H9 (cell line): Measurements from ENCODE around the gene KBTBD13. TPM values are rescaled to one million over a fixed set of nuclear protein-coding genes. Genes with fewer than 3 reads are reported as not detected.

Experiments used
- DNase-seq: peaks from one replicate; pipeline ENCODE4 v3.0.0-alpha.2; 2017
- H2AFZ ChIP-seq: one replicate; pipeline ENCODE4 v1.6.1; 2013; ENCODE audit warnings: mild to moderate bottlenecking, low read length, control low read depth, moderate library complexity
- H2AK5ac ChIP-seq: 2 replicates; pipeline ENCODE4 v1.6.1; 2013; ENCODE audit warnings: low read length, control low read depth, mixed read lengths; ENCODE audit not compliant: insufficient read length
- H2BK120ac ChIP-seq: one replicate; pipeline ENCODE4 v1.6.1; 2013; ENCODE audit warnings: low read depth, mild to moderate bottlenecking, low read length, control low read depth, inconsistent platforms; ENCODE audit not compliant: poor library complexity, severe bottlenecking
- H2BK12ac ChIP-seq: 2 replicates; pipeline ENCODE4 v1.6.1; 2013; ENCODE audit warnings: low read length, control low read depth, mixed read lengths, low read depth; ENCODE audit not compliant: insufficient read length
- H2BK15ac ChIP-seq: 2 replicates; pipeline ENCODE4 v1.6.1; 2013; ENCODE audit warnings: low read depth, low read length, control low read depth
- H2BK20ac ChIP-seq: one replicate; pipeline ENCODE4 v1.6.1; 2013; ENCODE audit warnings: low read depth, mild to moderate bottlenecking, low read length, control low read depth, inconsistent platforms; ENCODE audit not compliant: poor library complexity, severe bottlenecking
- H2BK5ac ChIP-seq: 2 replicates; pipeline ENCODE4 v1.6.1; 2013; ENCODE audit warnings: low read length, control low read depth, mixed read lengths; ENCODE audit not compliant: insufficient read length
- H3K14ac ChIP-seq: 2 replicates; pipeline ENCODE4 v1.6.1; 2013; ENCODE audit warnings: low read length, control low read depth; ENCODE audit not compliant: insufficient read depth
- H3K18ac ChIP-seq: 2 replicates; pipeline ENCODE4 v1.6.1; 2013; ENCODE audit warnings: low read depth, mild to moderate bottlenecking, mixed read lengths, low read length, control low read depth; ENCODE audit not compliant: insufficient read length
- H3K23ac ChIP-seq: 2 replicates; pipeline ENCODE4 v1.6.1; 2013; ENCODE audit warnings: low read length, control low read depth, mixed read lengths, low read depth; ENCODE audit not compliant: insufficient read length
- H3K23me2 ChIP-seq: 2 replicates; pipeline ENCODE4 v1.6.1; 2013; ENCODE audit warnings: low read depth, mild to moderate bottlenecking, mixed read lengths, low read length, control low read depth; ENCODE audit not compliant: insufficient read length, poor library complexity, severe bottlenecking
- H3K27ac ChIP-seq: 2 replicates; pipeline ENCODE4 v1.5.1; 2013; ENCODE audit warnings: low read length, control low read depth, mixed read lengths, low read depth; ENCODE audit not compliant: insufficient read length
- H3K27me3 ChIP-seq: 2 replicates; pipeline ENCODE4 v1.6.1; 2013; ENCODE audit warnings: low read length, control low read depth, inconsistent platforms; ENCODE audit not compliant: insufficient read depth
- H3K4ac ChIP-seq: 2 replicates; pipeline ENCODE4 v1.6.1; 2013; ENCODE audit warnings: low read depth, mild to moderate bottlenecking, control low read depth, inconsistent platforms, low read length, moderate library complexity
- H3K4me1 ChIP-seq: 2 replicates; pipeline ENCODE4 v1.6.1; 2013; ENCODE audit warnings: low read length, control low read depth, inconsistent platforms; ENCODE audit not compliant: insufficient read depth
- H3K4me2 ChIP-seq: 2 replicates; pipeline ENCODE4 v1.6.1; 2013; ENCODE audit warnings: low read length, control low read depth, mixed read lengths; ENCODE audit not compliant: insufficient read length, insufficient read depth
- H3K56ac ChIP-seq: 2 replicates; pipeline ENCODE4 v1.6.1; 2013; ENCODE audit warnings: low read depth, mild to moderate bottlenecking, mixed read lengths, low read length, control low read depth; ENCODE audit not compliant: insufficient read length
- H3K79me1 ChIP-seq: 2 replicates; pipeline ENCODE4 v1.6.1; 2013; ENCODE audit warnings: low read depth, mild to moderate bottlenecking, moderate library complexity, low read length, control low read depth, inconsistent platforms; ENCODE audit not compliant: insufficient read depth, poor library complexity, severe bottlenecking
- H3K79me2 ChIP-seq: 2 replicates; pipeline ENCODE4 v1.6.1; 2013; ENCODE audit warnings: low read length, control low read depth, inconsistent platforms; ENCODE audit not compliant: insufficient read depth
- H3K9ac ChIP-seq: 2 replicates; pipeline ENCODE4 v1.6.1; 2013; ENCODE audit warnings: low read length, control low read depth, mixed read lengths; ENCODE audit not compliant: insufficient read length; ENCODE audit errors: extremely low read depth
- H3K9me3 ChIP-seq: one replicate; pipeline ENCODE4 v1.6.1; 2013; ENCODE audit warnings: low read depth, low read length, inconsistent platforms; ENCODE audit not compliant: control insufficient read depth
- H3T11ph ChIP-seq: one replicate; pipeline ENCODE4 v1.6.1; 2013; ENCODE audit warnings: mild to moderate bottlenecking, low read length, control low read depth, inconsistent platforms
- H4K20me1 ChIP-seq: one replicate; pipeline ENCODE4 v1.6.1; 2013; ENCODE audit not compliant: control insufficient read depth, insufficient read length, insufficient read depth
- H4K5ac ChIP-seq: 2 replicates; pipeline ENCODE4 v1.6.1; 2013; ENCODE audit warnings: low read depth, mild to moderate bottlenecking, mixed read lengths, low read length, control low read depth; ENCODE audit not compliant: insufficient read length
- H4K8ac ChIP-seq: replicated peaks from 2 replicates; pipeline ENCODE4 v1.6.1; 2013; ENCODE audit warnings: low read length, control low read depth, mixed read lengths, low read depth; ENCODE audit not compliant: insufficient read length
- H4K91ac ChIP-seq: 2 replicates; pipeline ENCODE4 v1.6.1; 2013; ENCODE audit warnings: low read depth, mild to moderate bottlenecking, moderate library complexity, mixed read lengths, low read length, control low read depth; ENCODE audit not compliant: insufficient read length
- H3K27ac Mint-ChIP-seq, 3 experiments: 2 replicates in 2 of 3; 3 replicates in 1 of 3; pipeline ENCODE4 v1.8.0; 2020 to 2021; ENCODE audit warnings: mixed read lengths in 3 of 3, mild to moderate bottlenecking in 1 of 3, moderate library complexity in 1 of 3
- H3K27me3 Mint-ChIP-seq: 2 replicates; pipeline ENCODE4 v1.8.0; 2021; ENCODE audit warnings: low read depth, mild to moderate bottlenecking, moderate library complexity, mixed read lengths
- H3K36me3 Mint-ChIP-seq, 3 experiments: 2 replicates in 2 of 3; 3 replicates in 1 of 3; pipeline ENCODE4 v1.8.0; 2020 to 2021; ENCODE audit warnings: low read depth in 3 of 3, mixed read lengths in 3 of 3; ENCODE audit not compliant: insufficient read depth in 1 of 3
- H3K4me1 Mint-ChIP-seq, 2 experiments: 2 replicates each; pipeline ENCODE4 v1.8.0; 2020; ENCODE audit warnings: mixed read lengths in 2 of 2
- H3K4me3 Mint-ChIP-seq, 2 experiments: 2 replicates in 1 of 2; 3 replicates in 1 of 2; pipeline ENCODE4 v1.8.0; 2020 to 2021; ENCODE audit warnings: mild to moderate bottlenecking in 2 of 2, mixed read lengths in 2 of 2, moderate library complexity in 1 of 2
- H3K9me3 Mint-ChIP-seq, 2 experiments: 2 replicates in 1 of 2; 3 replicates in 1 of 2; pipeline ENCODE4 v1.8.0; 2020; ENCODE audit warnings: mild to moderate bottlenecking in 2 of 2, mixed read lengths in 2 of 2, moderate library complexity in 1 of 2
- WGBS: extraction: QIAGEN DNeasy Blood & Tissue Kit; methylation state at CpG from one replicate; pipeline ENCODE4 v1.1.7; 2013; ENCODE audit warnings: missing lambda C conversion rate, low lambda C conversion rate, mixed read lengths; ENCODE audit not compliant: insufficient read length; ENCODE audit errors: extremely low coverage; 5-methylcytosine and 5-hydroxymethylcytosine counted together
- total RNA-seq: library from RNA; stranded (reverse); gene quantifications from 2 replicates; pipeline ENCODE4 v1.2.1, GENCODE V29; 2021
- TF ChIP-seq, protein P1 (sequence below): fragments of 200-600 bp; sonication (generic); conservative IDR thresholded peaks from 3 replicates; pipeline ENCODE4 v1.8.0; 2021; ENCODE audit warnings: antibody characterized with exemption, mild to moderate bottlenecking

Gene KBTBD13
- total RNA-seq, 1 experiment from 2014 or later: not detected

GRCh38 chr15:65079580-65079979, 3.0 kb downstream of the KBTBD13 start:
- H3K23me2 ChIP-seq: no peaks in the 10 kb centered on the region
- H3K79me2 ChIP-seq: no peaks in the 10 kb centered on the region
- no peaks in the 10 kb centered on the region for H3K9me3 ChIP-seq
- Mint-ChIP-seq H3K36me3 (peaks cover 0 to 1% (median 0%) of the 10 kb centered on the region in 3 experiments; a peak in 1 of 7 replicates), H3K27me3 (peaks cover 37% of the 10 kb centered on the region), H3K9me3 (no peaks in the 10 kb centered on the region; a peak in 2 of 5 replicates), H3K4me3 (no peak overlapping the region), H3K4me1 (peaks cover 35 to 36% of the 10 kb centered on the region in 2 experiments), H3K27ac (no peak overlapping the region)
- no peak overlapping the region for H2BK120ac ChIP-seq
- H3K14ac ChIP-seq: no peak overlapping the region
- H2BK15ac ChIP-seq: no peak overlapping the region
- H3K9ac ChIP-seq: no peak overlapping the region
- H3K27me3 ChIP-seq: no peaks in the 10 kb centered on the region
- no peak overlapping the region for H3K27ac ChIP-seq
- H3K56ac ChIP-seq: no peak overlapping the region
- H3K4me2 ChIP-seq: no peak overlapping the region
- peaks cover 14% of the 10 kb centered on the region; the same call in 1 of the 2 replicates for H3K4me1 ChIP-seq
- no peak overlapping the region for H3K23ac ChIP-seq
- no peak overlapping the region for H2AK5ac ChIP-seq
- no peak overlapping the region for H2BK5ac ChIP-seq
- H3K18ac ChIP-seq: no peak overlapping the region
- no peaks in the 10 kb centered on the region for H3K79me1 ChIP-seq
- H3T11ph ChIP-seq: no peak overlapping the region
- no peaks in the 10 kb centered on the region for H4K20me1 ChIP-seq
- no peak overlapping the region for H2AFZ ChIP-seq
- no peak overlapping the region for H4K8ac ChIP-seq
- DNase-seq: no peak
- TF ChIP-seq, protein P1, sequence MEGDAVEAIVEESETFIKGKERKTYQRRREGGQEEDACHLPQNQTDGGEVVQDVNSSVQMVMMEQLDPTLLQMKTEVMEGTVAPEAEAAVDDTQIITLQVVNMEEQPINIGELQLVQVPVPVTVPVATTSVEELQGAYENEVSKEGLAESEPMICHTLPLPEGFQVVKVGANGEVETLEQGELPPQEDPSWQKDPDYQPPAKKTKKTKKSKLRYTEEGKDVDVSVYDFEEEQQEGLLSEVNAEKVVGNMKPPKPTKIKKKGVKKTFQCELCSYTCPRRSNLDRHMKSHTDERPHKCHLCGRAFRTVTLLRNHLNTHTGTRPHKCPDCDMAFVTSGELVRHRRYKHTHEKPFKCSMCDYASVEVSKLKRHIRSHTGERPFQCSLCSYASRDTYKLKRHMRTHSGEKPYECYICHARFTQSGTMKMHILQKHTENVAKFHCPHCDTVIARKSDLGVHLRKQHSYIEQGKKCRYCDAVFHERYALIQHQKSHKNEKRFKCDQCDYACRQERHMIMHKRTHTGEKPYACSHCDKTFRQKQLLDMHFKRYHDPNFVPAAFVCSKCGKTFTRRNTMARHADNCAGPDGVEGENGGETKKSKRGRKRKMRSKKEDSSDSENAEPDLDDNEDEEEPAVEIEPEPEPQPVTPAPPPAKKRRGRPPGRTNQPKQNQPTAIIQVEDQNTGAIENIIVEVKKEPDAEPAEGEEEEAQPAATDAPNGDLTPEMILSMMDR: no peak
- H4K5ac ChIP-seq: no peak overlapping the region
- no peak overlapping the region for H4K91ac ChIP-seq
- H2BK12ac ChIP-seq: no peak overlapping the region
- H3K4ac ChIP-seq: no peak overlapping the region
- H2BK20ac ChIP-seq: no peak overlapping the region
- no CpG with 5 or more reads among the region's 5 CpGs for WGBS
